Spleen (tissue), 11 donors: Measurements from ENCODE around the gene VAV2. TPM values are rescaled to one million over a fixed set of nuclear protein-coding genes. Genes with fewer than 3 reads are reported as not detected.

Experiments used
- DNase-seq: peaks from one replicate; pipeline ENCODE4 v3.0.0-alpha.2; 2020
- H3K27ac ChIP-seq, 8 donors: fragments of 200-600 bp; sonication (generic) in 7 of 8; 1 replicate in 4 of 8; 2 replicates in 4 of 8; pipeline versions ENCODE4 v1.5.0 to v1.8.0; 2016 to 2021; ENCODE audit warnings: inconsistent platforms in 4 of 8, mild to moderate bottlenecking in 4 of 8, moderate library complexity in 1 of 8
- H3K27me3 ChIP-seq, 7 donors: fragments of 200-600 bp; sonication (generic) in 6 of 7; replicated peaks in 1 of 7; 1 replicate in 4 of 7; 2 replicates in 3 of 7; pipeline versions ENCODE4 v1.5.0 to v1.8.0; 2016 to 2021; ENCODE audit warnings: inconsistent platforms in 3 of 7, mild to moderate bottlenecking in 1 of 7
- H3K36me3 ChIP-seq, 6 donors: fragments of 200-600 bp; sonication (generic) in 5 of 6; 1 replicate in 4 of 6; 2 replicates in 2 of 6; pipeline versions ENCODE4 v1.5.0 to v1.8.0; 2016 to 2021; ENCODE audit warnings: inconsistent platforms in 2 of 6
- H3K4me1 ChIP-seq, 6 donors: fragments of 200-600 bp; sonication (generic) in 5 of 6; 1 replicate in 3 of 6; 2 replicates in 3 of 6; pipeline versions ENCODE4 v1.5.0 to v1.8.0; 2016 to 2021; ENCODE audit warnings: inconsistent platforms in 3 of 6
- H3K4me3 ChIP-seq, 8 donors: fragments of 200-600 bp; sonication (generic) in 7 of 8; 1 replicate in 4 of 8; 2 replicates in 4 of 8; pipeline versions ENCODE4 v1.5.0 to v1.8.0; 2016 to 2021; ENCODE audit warnings: inconsistent platforms in 4 of 8, mild to moderate bottlenecking in 4 of 8, moderate library complexity in 2 of 8
- H3K9me3 ChIP-seq, 8 donors: fragments of 200-600 bp; sonication (generic) in 7 of 8; 1 replicate in 4 of 8; 2 replicates in 4 of 8; pipeline versions ENCODE4 v1.5.0 to v1.8.0; 2016 to 2021; ENCODE audit warnings: inconsistent platforms in 4 of 8
- CTCF ChIP-seq, 11 experiments: fragments of 200-600 bp in 7 of 11; fragments of 450-650 bp in 4 of 11; sonication (generic) in 4 of 11; IDR thresholded peaks in 8 of 11; conservative IDR thresholded peaks in 3 of 11; 1 replicate in 7 of 11; 2 replicates in 4 of 11; pipeline versions ENCODE4 v1.4.0 to v1.8.0; 2016 to 2021; ENCODE audit warnings: antibody characterized with exemption in 11 of 11, inconsistent platforms in 4 of 11, mild to moderate bottlenecking in 1 of 11
- POLR2A ChIP-seq, 3 donors: fragments of 450-650 bp; IDR thresholded peaks; one replicate each; pipeline ENCODE4 v1.5.1; 2017; ENCODE audit warnings: antibody characterized with exemption in 3 of 3, mild to moderate bottlenecking in 1 of 3
- POLR2AphosphoS5 ChIP-seq, 3 donors: sonication (generic); formaldehyde crosslinking; IDR thresholded peaks; one replicate each; pipeline ENCODE4 v1.5.1; 2017; ENCODE audit warnings: antibody characterized with exemption in 3 of 3
- WGBS, 5 donors: extraction: QIAGEN DNeasy Blood & Tissue Kit in 3 of 5; methylation state at CpG; one replicate each; pipeline versions ENCODE4 v1.1.5 to v1.1.7; 2013 to 2018; 5-methylcytosine and 5-hydroxymethylcytosine counted together
- intact Hi-C: fragments of 100-400 bp; cut with DNase I; formaldehyde crosslinking; loops from one replicate; pipeline ENCODE4 v1.15.0; 2023; ENCODE audit warnings: low total_unique reads
- polyA plus RNA-seq, 3 donors: library from polyadenylated mRNA; stranded (reverse); fragments of 200-250 nt; gene quantifications; one replicate each; pipeline ENCODE4 v1.2.1, GENCODE V29; 2013
- total RNA-seq, 7 donors: library from RNA; depleted of rRNA in 3 of 7; stranded (reverse); fragments of >200 nt in 3 of 7; fragmentation: NEBNext Ultra II Directional in 4 of 7; extraction: Animal tissue kit (Norgen Biotek cat#: 25700) in 4 of 7; gene quantifications; one replicate each; pipeline versions ENCODE4 v1.1.0 to v1.2.1, GENCODE V29; 2016 to 2021
- donor health status: healthy with polysubstance abuse.
- donor health status: DM: no; HTN: no; CAD: no; lungs with moderate emphysema.
- donor health status: DM: no; HTN: no; CAD: no.
- donor health status: Bipolar disorder and iron deficiency.
- donor health status: healthy.
- donor health status: DM: no; HTN: no; CAD: no.
- donor health status: DM: yes; HTN: yes; CAD: no.

The VAV2 gene
- total and polyA plus RNA-seq, 10 donors: 14.2 to 39.2 (median 23.3) TPM

DNA sequence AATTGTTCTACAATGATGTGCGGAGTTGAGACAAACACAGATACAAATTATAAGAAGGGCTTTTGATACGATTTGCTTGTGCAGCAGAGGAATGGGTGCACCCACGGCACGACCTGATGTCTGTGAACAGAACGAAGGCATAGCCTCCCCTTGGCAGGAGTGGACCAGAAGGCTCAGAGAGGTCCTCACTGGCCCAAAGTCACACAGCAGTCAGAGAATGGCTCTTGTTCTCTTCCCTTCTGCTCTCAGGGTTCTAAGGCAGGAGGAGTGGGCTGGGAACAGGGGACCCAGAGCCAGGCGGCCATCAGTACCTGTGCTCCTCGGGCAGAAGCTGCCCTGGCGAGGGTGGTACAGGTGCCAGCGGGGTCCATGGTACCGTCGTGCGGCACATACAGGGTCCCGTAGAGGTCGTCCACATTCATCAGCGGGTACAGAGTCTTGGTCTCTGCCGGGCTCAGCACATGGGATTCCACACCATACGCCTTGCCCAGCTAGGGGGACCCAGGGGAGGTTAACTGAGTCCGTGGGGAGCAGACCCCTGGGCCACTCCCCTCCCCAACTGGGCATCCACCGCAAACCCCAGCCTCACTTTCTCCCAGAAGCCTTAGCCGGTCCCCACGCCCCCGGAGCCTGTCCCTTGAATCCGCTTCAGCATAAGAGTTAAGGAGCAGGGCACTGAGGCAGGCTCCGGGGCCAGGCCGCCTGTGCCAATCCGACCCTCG is 261.0 kb downstream of the VAV2 start:
- intact Hi-C loops: no loop called here
- peaks cover 0 to 53% (median 0%) of the 10 kb centered on the region in 7 donors for H3K27me3 ChIP-seq
- DNase-seq: no peak
- H3K9me3 ChIP-seq: no peaks in the 10 kb centered on the region
- no peak overlapping the region for H3K4me3 ChIP-seq
- 90 to 97% (median 93%) methylated on average over 15 to 27 of the region's 27 CpGs for WGBS, 5 donors
- H3K36me3 ChIP-seq: no peaks in the 10 kb centered on the region
- TF ChIP-seq CTCF (IDR thresholded peaks at IDR 0.05 in 8 of 11, conservative IDR thresholded peaks at IDR 0.05 in 3 of 11): no peak
- TF ChIP-seq POLR2AphosphoS5 (IDR thresholded peaks at IDR 0.05): no peak
- TF ChIP-seq POLR2A (IDR thresholded peaks at IDR 0.05): no peak
- H3K4me1 ChIP-seq: peaks cover 0 to 18% (median 10%) of the 10 kb centered on the region in 6 donors
- H3K27ac ChIP-seq: no peak overlapping the region

DNA sequence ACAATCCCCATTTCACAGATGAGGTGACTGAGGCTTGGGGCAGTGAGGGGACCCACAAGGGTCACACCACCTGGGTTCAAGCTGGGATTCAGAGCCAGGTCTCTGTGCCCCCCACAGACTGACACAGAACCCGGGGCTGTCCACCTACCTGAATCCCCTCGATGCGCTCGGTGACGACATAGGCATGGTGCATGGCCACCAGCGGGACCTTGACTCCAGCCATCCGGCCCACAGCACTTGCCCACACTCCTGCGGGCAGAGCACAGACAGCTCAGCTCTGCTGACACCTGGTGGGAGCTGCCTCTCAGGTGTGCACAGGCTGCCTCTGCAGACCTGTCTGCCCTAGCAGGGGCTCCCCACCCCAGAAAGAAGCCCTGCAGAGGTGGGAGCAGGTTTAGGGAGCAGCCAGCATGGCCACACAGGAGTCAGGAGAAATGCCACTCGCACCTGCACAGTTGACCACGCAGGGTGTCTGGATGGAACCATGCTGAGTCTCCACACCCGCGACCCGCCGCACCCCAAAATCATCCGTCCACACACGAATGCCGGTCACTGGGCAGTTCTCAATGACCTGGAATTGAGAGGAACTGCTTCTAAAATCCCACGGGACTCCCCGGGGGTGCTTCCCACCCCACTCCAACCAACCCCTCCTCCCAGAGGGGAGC is 262.4 kb downstream of the VAV2 start:
- Histone ChIP-seq H3K27ac (no peak overlapping the region), H3K36me3 (no peaks in the 10 kb centered on the region), H3K27me3 (peaks cover 0 to 54% (median 0%) of the 10 kb centered on the region in 7 donors), H3K4me1 (peaks cover 0 to 7% (median 3%) of the 10 kb centered on the region in 6 donors), H3K4me3 (no peak overlapping the region), H3K9me3 (no peaks in the 10 kb centered on the region)
- DNase-seq: no peak
- intact Hi-C loops: loop anchor here (10.0 kb wide), 1 partner anchor 195 kb away; the partner anchor contains the start of gene ADAMTSL2
- 86 to 92% (median 91%) methylated on average over 17 to 19 of the region's 19 CpGs for WGBS, 5 donors
- no peak for TF ChIP-seq POLR2A (IDR thresholded peaks at IDR 0.05)
- TF ChIP-seq POLR2AphosphoS5 (IDR thresholded peaks at IDR 0.05): no peak

DNA sequence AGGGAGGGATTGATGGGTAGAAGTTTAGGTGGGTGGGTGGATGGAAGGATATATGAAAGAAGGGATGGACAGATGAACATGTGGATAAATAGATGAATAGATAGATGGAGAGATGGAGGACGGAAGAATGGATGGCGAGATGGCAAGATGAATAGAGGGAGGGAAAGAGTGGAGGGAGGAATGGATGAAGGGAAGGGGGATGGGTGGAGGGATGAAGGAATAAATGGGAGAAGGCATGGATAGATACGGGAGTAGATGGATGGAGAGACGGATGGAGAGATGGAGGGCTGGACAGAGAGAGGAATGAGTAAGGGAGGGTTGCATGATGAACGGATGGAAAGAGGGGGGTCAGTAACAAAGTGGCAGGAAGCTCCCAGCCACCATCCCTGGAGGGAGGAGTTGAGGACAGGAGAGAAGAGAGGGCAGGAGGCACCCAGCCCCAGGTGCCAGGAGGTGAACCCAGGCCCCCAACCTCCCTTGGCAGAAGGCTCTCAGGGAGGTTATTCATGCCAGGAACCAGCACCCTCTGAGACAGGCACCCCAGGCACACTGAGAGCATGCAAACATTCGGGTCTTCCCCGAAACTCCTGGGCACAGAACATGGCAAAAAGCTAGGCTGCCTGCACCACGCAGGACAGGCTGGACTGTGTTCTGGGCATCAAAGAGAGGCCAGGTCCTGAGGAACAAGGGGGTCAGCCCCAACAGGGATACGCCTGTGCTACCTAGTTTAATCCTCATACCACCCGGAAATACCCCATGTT is 263.1 kb downstream of the VAV2 start:
- H3K9me3 ChIP-seq: no peaks in the 10 kb centered on the region
- no peak overlapping the region for H3K4me3 ChIP-seq
- intact Hi-C loops: loop anchor here (10.0 kb wide), 1 partner anchor 194 kb away; the partner anchor contains the start of gene ADAMTSL2
- DNase-seq: no peak
- no peak overlapping the region for H3K27ac ChIP-seq
- H3K36me3 ChIP-seq: no peaks in the 10 kb centered on the region
- 64 to 82% (median 80%) methylated on average over 9 to 10 of the region's 10 CpGs for WGBS, 5 donors
- H3K27me3 ChIP-seq: peaks cover 0 to 51% (median 0%) of the 10 kb centered on the region in 7 donors
- peaks cover 0 to 3% (median 0%) of the 10 kb centered on the region in 6 donors for H3K4me1 ChIP-seq
- TF ChIP-seq POLR2AphosphoS5 (IDR thresholded peaks at IDR 0.05): no peak
- no peak for TF ChIP-seq POLR2A (IDR thresholded peaks at IDR 0.05)
- TF ChIP-seq CTCF (IDR thresholded peaks at IDR 0.05 in 8 of 11, conservative IDR thresholded peaks at IDR 0.05 in 3 of 11): no peak

GRCh38 chr9:133727876-133728441 is 264.2 kb downstream of the VAV2 start:
- Histone ChIP-seq H3K4me1 (peaks cover 0 to 3% (median 0%) of the 10 kb centered on the region in 6 donors), H3K27me3 (peaks cover 0 to 51% (median 0%) of the 10 kb centered on the region in 7 donors), H3K36me3 (no peaks in the 10 kb centered on the region), H3K9me3 (no peaks in the 10 kb centered on the region), H3K4me3 (no peak overlapping the region), H3K27ac (no peak overlapping the region)
- TF ChIP-seq POLR2AphosphoS5 (IDR thresholded peaks at IDR 0.05) (no peak), POLR2A (IDR thresholded peaks at IDR 0.05) (no peak), CTCF (IDR thresholded peaks at IDR 0.05 in 8 of 11, conservative IDR thresholded peaks at IDR 0.05 in 3 of 11) (no peak)
- 72 to 94% (median 87%) methylated on average over 10 to 18 of the region's 18 CpGs for WGBS, 5 donors
- intact Hi-C loops: loop anchor here (10.0 kb wide), 1 partner anchor 193 kb away; the partner anchor contains the start of gene ADAMTSL2
- peak; percentile 67 for DNase-seq
